ENCODE measurements around the gene PTPN4. TPM values are rescaled to one million over a fixed set of nuclear protein-coding genes. Genes with fewer than 3 reads are reported as not detected.
A peak's percentile ranks its signal among the peaks of the same experiment; 100 is the strongest.

The PTPN4 gene
- total and polyA plus RNA-seq, 10 of the 15 experiments (the other 5 are each of a cell fraction or from before 2014, with no cell fraction given) = 5.0 to 29.7 (median 23.7) TPM

DNA sequence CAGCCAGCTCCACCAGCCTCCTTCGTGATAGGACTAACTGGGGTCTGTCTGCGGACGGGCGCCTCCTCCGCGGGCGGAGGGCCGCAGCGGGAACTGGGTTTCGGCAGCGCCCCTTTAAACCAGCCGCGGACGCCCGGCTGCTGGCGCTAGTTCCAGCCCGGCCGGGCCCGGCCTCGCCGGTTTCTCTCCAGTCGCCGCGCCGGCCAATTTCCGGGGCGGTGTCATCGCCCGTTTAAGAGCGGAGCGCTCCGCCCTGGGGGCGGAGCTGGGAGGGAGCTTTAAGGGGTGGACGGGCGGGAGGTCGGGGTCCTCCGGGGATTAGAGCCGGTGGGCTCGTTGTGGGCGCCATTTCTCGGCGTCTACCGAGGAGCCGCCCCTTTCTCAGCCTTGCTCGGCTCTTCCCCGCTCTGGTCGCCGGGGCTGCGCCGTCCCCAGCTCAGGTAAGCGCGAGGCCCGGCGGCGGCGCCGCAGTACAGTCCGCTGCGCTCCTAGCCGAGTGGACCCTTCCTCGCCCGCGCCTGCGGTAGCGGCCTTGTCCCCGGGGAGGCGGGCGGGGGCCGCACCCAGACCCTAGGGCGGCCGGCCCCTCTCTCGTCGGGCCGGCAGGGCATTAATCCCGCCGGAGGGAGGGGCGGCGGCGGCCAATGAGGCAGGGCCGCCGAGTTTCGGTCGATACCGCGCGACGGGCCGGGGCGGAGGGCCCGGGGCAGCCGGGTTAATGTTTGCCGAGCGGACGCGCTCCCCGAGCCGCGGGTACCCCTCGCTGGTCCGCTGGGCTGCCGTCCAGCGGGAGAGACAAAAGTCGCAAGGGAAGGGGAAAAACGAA, 253.3 kb downstream of the PTPN4 start, which contains the start of gene EPB41L5:
EPB41L5 (plus strand) TSS at position 307 of the 826 bp plus-strand sequence. CDS start 6,008 bp downstream, outside the sequence.
- no TSS peak for BruUV-seq (replicated peaks)
- ChIA-PET POLR2A (interaction anchor here (1.5 kb wide), 1 partner anchor 251 kb away, joined by 4 read pairs; no protein-coding TSS in a partner anchor), SMC1A (ENCODE audit: uncharacterized antibody, unreplicated experiment) (interaction anchor here (1.0 to 1.3 kb wide), 4 partner anchors 13 to 162 kb away, joined by 3 to 4 read pairs (median 4); no protein-coding TSS in a partner anchor), RAD21 (ENCODE audit: unreplicated experiment) (interaction anchor here (1.6 to 2.0 kb wide), 2 partner anchors 9 to 164 kb away, joined by 5 to 7 read pairs; no protein-coding TSS in a partner anchor), CTCF (interaction anchor here (0.5 to 2.2 kb wide), 4 partner anchors 9 to 251 kb away, joined by 3 to 14 read pairs (median 4); no protein-coding TSS in a partner anchor)
- intact Hi-C loops (cut with micrococcal nuclease; ENCODE audit: unreplicated experiment) (loop anchor here (5.0 to 10.0 kb wide), 2 partner anchors 148 to 164 kb away; no protein-coding TSS in a partner anchor), in situ Hi-C loops (cut with MboI) (no loop called here)
- Histone ChIP-seq H3K4me1 (ENCODE audit: control insufficient read depth, insufficient read depth, low read length) (peaks cover 5% of the 10 kb centered on the region; the same call in 1 of the 2 replicates), H4K20me1 (ENCODE audit: control insufficient read depth, insufficient read depth) (no peaks in the 10 kb centered on the region), H3K4me2 (ENCODE audit: control insufficient read depth, insufficient read depth) (peak within 1 kb of the TSS; percentile 88), H3K79me2 (ENCODE audit: control insufficient read depth, insufficient read depth, low read length) (peaks cover 7% of the 10 kb centered on the region), H3K27me3 (replicated peaks in 1 of 2; ENCODE audit: control insufficient read depth in 2 of 2, insufficient read depth in 2 of 2, low read length in 1 of 2) (no peaks in the 10 kb centered on the region), H3K36me3 (ENCODE audit: control insufficient read depth in 2 of 2, insufficient read depth in 2 of 2, low read length in 1 of 2) (no peaks in the 10 kb centered on the region), H3K9ac (ENCODE audit: control insufficient read depth, insufficient read depth, low read length) (peak within 1 kb of the TSS; percentile 11), H3K4me3 (peak within 1 kb of the TSS; percentile 86), H2AFZ (ENCODE audit: control insufficient read depth, low read depth, low read length) (peak within 1 kb of the TSS; percentile 88), H3K9me3 (replicated peaks; ENCODE audit: control insufficient read depth, insufficient read depth, low read length) (no peaks in the 10 kb centered on the region; the same call in 2 of the 3 replicates), H3K27ac (ENCODE audit: control insufficient read depth, insufficient read depth) (peak within 1 kb of the TSS; percentile 64)
- ATAC-seq (peak; percentile 90), FAIRE-seq (no peak), DNase-seq (ENCODE audit: low read depth, low spot score) (no peak)
- WGBS (ENCODE audit: insufficient coverage, insufficient replicate concordance, low lambda C conversion rate, missing lambda C conversion rate) = 2% methylated on average over 41 of the region's 104 CpGs
- peak; percentile 65 for TF ChIP-seq NR2F1 (conservative IDR thresholded peaks at IDR 0.05)
- TF ChIP-seq E4F1 (IDR thresholded peaks at IDR 0.05; ENCODE audit: borderline replicate concordance, partially characterized antibody) = peak; percentile 75
- TF ChIP-seq JUND (IDR thresholded peaks at IDR 0.05; ENCODE audit: low read depth, low read length) = 0 out of 2 replicates have a peak, but pooled peaks have one; percentile 7
- TF ChIP-seq ZNF274 (IDR thresholded peaks at IDR 0.05; ENCODE audit: insufficient read depth, insufficient read length) = no peak
- TF ChIP-seq STAT1 (conservative IDR thresholded peaks at IDR 0.05) = no peak
- TF ChIP-seq IKZF1 (conservative IDR thresholded peaks at IDR 0.05) = peak; percentile 77
- TF ChIP-seq MEF2B (IDR thresholded peaks at IDR 0.05; ENCODE audit: partially characterized antibody, poor library complexity, severe bottlenecking) = peak; percentile 68
- TF ChIP-seq SP1 (IDR thresholded peaks at IDR 0.05; ENCODE audit: low read depth, low read length) = peak; percentile 80
- TF ChIP-seq, protein P1, sequence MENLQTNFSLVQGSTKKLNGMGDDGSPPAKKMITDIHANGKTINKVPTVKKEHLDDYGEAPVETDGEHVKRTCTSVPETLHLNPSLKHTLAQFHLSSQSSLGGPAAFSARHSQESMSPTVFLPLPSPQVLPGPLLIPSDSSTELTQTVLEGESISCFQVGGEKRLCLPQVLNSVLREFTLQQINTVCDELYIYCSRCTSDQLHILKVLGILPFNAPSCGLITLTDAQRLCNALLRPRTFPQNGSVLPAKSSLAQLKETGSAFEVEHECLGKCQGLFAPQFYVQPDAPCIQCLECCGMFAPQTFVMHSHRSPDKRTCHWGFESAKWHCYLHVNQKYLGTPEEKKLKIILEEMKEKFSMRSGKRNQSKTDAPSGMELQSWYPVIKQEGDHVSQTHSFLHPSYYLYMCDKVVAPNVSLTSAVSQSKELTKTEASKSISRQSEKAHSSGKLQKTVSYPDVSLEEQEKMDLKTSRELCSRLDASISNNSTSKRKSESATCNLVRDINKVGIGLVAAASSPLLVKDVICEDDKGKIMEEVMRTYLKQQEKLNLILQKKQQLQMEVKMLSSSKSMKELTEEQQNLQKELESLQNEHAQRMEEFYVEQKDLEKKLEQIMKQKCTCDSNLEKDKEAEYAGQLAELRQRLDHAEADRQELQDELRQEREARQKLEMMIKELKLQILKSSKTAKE (IDR thresholded peaks at IDR 0.05; ENCODE audit: low read depth, poor library complexity, severe bottlenecking) = no peak
- peak; percentile 63; the same call in 1 of the 2 replicates for TF ChIP-seq TCF12 (IDR thresholded peaks at IDR 0.05; ENCODE audit: low read depth, low read length)
- peak; percentile 81 for TF ChIP-seq MAX (IDR thresholded peaks at IDR 0.05; ENCODE audit: low read depth, low read length)
- peak; percentile 5 to 6; a peak in 1 of 4 replicates for TF ChIP-seq BHLHE40 (IDR thresholded peaks at IDR 0.05; ENCODE audit: borderline replicate concordance in 1 of 2, low read depth in 2 of 2, low read length in 1 of 2)
- peak; percentile 41; the same call in 1 of the 2 replicates for TF ChIP-seq MXI1 (IDR thresholded peaks at IDR 0.05; ENCODE audit: low read depth, low read length)
- no peak for TF ChIP-seq NRF1 (conservative IDR thresholded peaks at IDR 0.05; ENCODE audit: low read depth, low read length)
- TF ChIP-seq WRNIP1 (IDR thresholded peaks at IDR 0.05; ENCODE audit: borderline replicate concordance, low read depth, low read length) = no peak
- TF ChIP-seq, protein P2, sequence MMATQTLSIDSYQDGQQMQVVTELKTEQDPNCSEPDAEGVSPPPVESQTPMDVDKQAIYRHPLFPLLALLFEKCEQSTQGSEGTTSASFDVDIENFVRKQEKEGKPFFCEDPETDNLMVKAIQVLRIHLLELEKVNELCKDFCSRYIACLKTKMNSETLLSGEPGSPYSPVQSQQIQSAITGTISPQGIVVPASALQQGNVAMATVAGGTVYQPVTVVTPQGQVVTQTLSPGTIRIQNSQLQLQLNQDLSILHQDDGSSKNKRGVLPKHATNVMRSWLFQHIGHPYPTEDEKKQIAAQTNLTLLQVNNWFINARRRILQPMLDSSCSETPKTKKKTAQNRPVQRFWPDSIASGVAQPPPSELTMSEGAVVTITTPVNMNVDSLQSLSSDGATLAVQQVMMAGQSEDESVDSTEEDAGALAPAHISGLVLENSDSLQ (IDR thresholded peaks at IDR 0.05) = no peak

Data from GM12878 (cell line).